Activated T-cell treated with anti-CD3 and anti-CD28 coated beads, Interleukin-2, amount 50 U/mL, for 1 hour (primary cell): ENCODE data around the gene FBXO24.

Source experiments
- DNase-seq: peaks from one replicate; pipeline ENCODE4 v3.0.0-alpha.2; 2020

FBXO24 gene

GRCh38 chr7:100575206-100575631 lies 10.9 kb upstream of the FBXO24 start:
- no peak for DNase-seq

GRCh38 chr7:100575746-100576383 lies 10.3 kb upstream of the FBXO24 start:
- DNase-seq = no peak

GRCh38 chr7:100576384-100576993 lies 9.6 kb upstream of the FBXO24 start:
- DNase-seq = no peak

- DNase-seq = no peak
These were observed 9.0 kb upstream of the FBXO24 start for GRCh38 chr7:100577103-100577502.

- DNase-seq = no peak
These were observed 8.6 kb upstream of the FBXO24 start for GRCh38 chr7:100577507-100577906.

GRCh38 chr7:100578246-100579183 lies 7.6 kb upstream of the FBXO24 start:
- no peak for DNase-seq

GRCh38 chr7:100580466-100581283 lies 5.5 kb upstream of the FBXO24 start:
- DNase-seq = no peak

- DNase-seq = no peak
These were observed 4.0 kb upstream of the FBXO24 start for GRCh38 chr7:100582041-100582579.

GRCh38 chr7:100582650-100583049 lies 3.5 kb upstream of the FBXO24 start:
- no peak for DNase-seq

GRCh38 chr7:100583132-100584053 lies 2.7 kb upstream of the FBXO24 start:
- DNase-seq = peak; percentile 60

GRCh38 chr7:100584054-100584682 lies 2.0 kb upstream of the FBXO24 start:
- DNase-seq = no peak

- DNase-seq = no peak
These were observed 1.2 kb upstream of the FBXO24 start for GRCh38 chr7:100584683-100585510.

- peak; percentile 74 for DNase-seq
These were observed 440 bp upstream of the FBXO24 start, which contains the start of gene LRCH4 for GRCh38 chr7:100585511-100586265. TSS of gene LRCH4 (minus strand) at chr7:100586129. CDS start at chr7:100586100, 29 bp downstream.

GRCh38 chr7:100588438-100588837 lies 2.3 kb downstream of the FBXO24 start:
- DNase-seq = no peak

- DNase-seq = no peak
These were observed 3.3 kb downstream of the FBXO24 start for GRCh38 chr7:100589341-100589947.

GRCh38 chr7:100590077-100590737 lies 4.1 kb downstream of the FBXO24 start:
- DNase-seq = no peak

GRCh38 chr7:100591596-100591995 lies 5.5 kb downstream of the FBXO24 start:
- DNase-seq = no peak

GRCh38 chr7:100595188-100595587 lies 9.1 kb downstream of the FBXO24 start:
- DNase-seq = no peak
